ENCODE data around the gene TRAF3IP1. TPM values are rescaled to one million over a fixed set of nuclear protein-coding genes. Genes with fewer than 3 reads are reported as not detected.

Gene TRAF3IP1
- total RNA-seq, 4 donors from 2014 or later: 8.0 to 25.8 (median 12.2) TPM

GRCh38 chr2:238388794-238389193 is 68.5 kb downstream of the TRAF3IP1 start:
- no peak for TF ChIP-seq CTCF (IDR thresholded peaks at IDR 0.05; ENCODE audit: low read depth)

- TF ChIP-seq CTCF (IDR thresholded peaks at IDR 0.05; ENCODE audit: low read depth): no peak
These were observed 69.8 kb downstream of the TRAF3IP1 start for GRCh38 chr2:238389988-238390589.

GRCh38 chr2:238391042-238391689 is 70.8 kb downstream of the TRAF3IP1 start:
- TF ChIP-seq CTCF (IDR thresholded peaks at IDR 0.05; ENCODE audit: low read depth): no peak

- TF ChIP-seq CTCF (IDR thresholded peaks at IDR 0.05; ENCODE audit: low read depth): no peak
These were observed 76.3 kb downstream of the TRAF3IP1 start for GRCh38 chr2:238396663-238397062.

- TF ChIP-seq CTCF (IDR thresholded peaks at IDR 0.05; ENCODE audit: low read depth): no peak
These were observed 77.0 kb downstream of the TRAF3IP1 start for GRCh38 chr2:238397356-238397755.

- no peak for TF ChIP-seq CTCF (IDR thresholded peaks at IDR 0.05; ENCODE audit: low read depth)
These were observed 78.3 kb downstream of the TRAF3IP1 start for GRCh38 chr2:238398577-238398976.

GRCh38 chr2:238399094-238399493 is 78.8 kb downstream of the TRAF3IP1 start:
- TF ChIP-seq CTCF (IDR thresholded peaks at IDR 0.05; ENCODE audit: low read depth): no peak

Measured in subcutaneous adipose tissue (tissue), 4 donors.